BLaER1 treated with 17β-estradiol and CSF1 and Interleukin-3, amounts not matched to agents 10 nM and 100 nM (cell line): ENCODE data around the gene USO1.
"Not testable (repeated sequence)": the region's sequence is repeated elsewhere in the genome, so short reads cannot be mapped to it uniquely, and the experiment has no call there.

Source experiments
- H3K27ac ChIP-seq, 11 experiments: shearing (Covaris generic); formaldehyde crosslinking; 2 replicates each; pipeline ENCODE4 v1.8.1; 2022
- H3K27me3 ChIP-seq, 11 experiments: shearing (Covaris generic); formaldehyde crosslinking; 2 replicates each; pipeline ENCODE4 v1.8.1; 2022
- H3K36me3 ChIP-seq, 11 experiments: shearing (Covaris generic); formaldehyde crosslinking; 2 replicates each; pipeline ENCODE4 v1.8.1; 2022
- H3K4me1 ChIP-seq, 10 experiments: shearing (Covaris generic); formaldehyde crosslinking; 2 replicates each; pipeline ENCODE4 v1.8.1; 2022
- H3K4me2 ChIP-seq, 11 experiments: shearing (Covaris generic); formaldehyde crosslinking; 2 replicates each; pipeline ENCODE4 v1.8.1; 2022
- H3K4me3 ChIP-seq, 10 experiments: shearing (Covaris generic); formaldehyde crosslinking; 2 replicates each; pipeline ENCODE4 v1.8.1; 2022
- H3K9ac ChIP-seq, 11 experiments: shearing (Covaris generic); formaldehyde crosslinking; 2 replicates each; pipeline ENCODE4 v1.8.1; 2022
- H3K9me3 ChIP-seq, 11 experiments: shearing (Covaris generic); formaldehyde crosslinking; replicated peaks in 1 of 11; 2 replicates each; pipeline ENCODE4 v1.8.1; 2022
- H4K20me1 ChIP-seq, 11 experiments: shearing (Covaris generic); formaldehyde crosslinking; 2 replicates each; pipeline ENCODE4 v1.8.1; 2022
- Cebpa-rat ChIP-seq, 11 experiments: shearing (Covaris generic); IDR thresholded peaks; 2 replicates each; pipeline ENCODE4 v1.8.1; 2022

The USO1 gene

GRCh38 chr4:75724066-75724866 is at the start of gene USO1:
TSS of gene USO1 (plus strand) at chr4:75724577. CDS start at chr4:75724820, 243 bp downstream.
- Histone ChIP-seq H3K4me3 (peak within 1 kb of the TSS; percentile 88 to 100 (median 96)), H3K36me3 (peaks cover 0 to 27% (median 12%) of the 10 kb centered on the region in 11 experiments; a peak in 15 of 22 replicates), H3K9ac (peak within 1 kb of the TSS; percentile 87 to 99 (median 95)), H3K27ac (peak within 1 kb of the TSS; percentile 84 to 98 (median 93)), H4K20me1 (peaks cover 0 to 35% (median 13%) of the 10 kb centered on the region in 11 experiments; a peak in 11 of 22 replicates), H3K4me1 (peaks cover 46 to 59% (median 55%) of the 10 kb centered on the region in 10 experiments), H3K4me2 (peak within 1 kb of the TSS; percentile 84 to 98 (median 93)), H3K27me3 (no peaks in the 10 kb centered on the region), H3K9me3 (peaks cover 0 to 8% (median 0%) of the 10 kb centered on the region in 11 experiments; a peak in 2 of 22 replicates)
- no peak for TF ChIP-seq Cebpa-rat (IDR thresholded peaks at IDR 0.05)

DNA sequence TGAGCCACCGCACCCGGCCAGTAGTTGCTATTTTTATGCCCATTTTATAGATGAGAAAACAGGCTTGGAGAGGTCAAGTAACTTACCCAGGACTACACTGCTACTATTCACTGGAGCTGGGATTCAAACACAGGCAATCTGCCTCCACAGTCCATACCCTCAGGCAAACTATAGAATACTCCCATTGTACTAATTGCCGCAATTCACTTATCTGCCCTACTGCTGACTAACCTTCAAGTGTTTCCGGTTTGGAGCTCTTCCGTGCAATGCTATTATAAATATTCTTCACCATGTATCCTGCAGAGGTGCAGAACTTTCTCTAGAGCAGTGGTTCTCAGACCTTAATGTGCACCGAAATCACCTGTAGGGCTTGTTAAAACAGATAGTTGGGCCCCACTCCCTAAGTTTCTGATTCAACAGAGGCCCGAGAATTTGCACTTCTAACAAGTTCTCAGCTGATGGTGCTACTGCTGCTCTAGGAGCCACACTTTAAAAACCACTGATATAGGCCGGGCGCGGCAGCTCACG is 49.3 kb upstream of the USO1 start:
- Histone ChIP-seq H3K27me3 (no peaks in the 10 kb centered on the region), H4K20me1 (peaks cover 20 to 30% (median 24%) of the 10 kb centered on the region in 11 experiments; a peak in 21 of 22 replicates), H3K9ac (no peak overlapping the region), H3K4me1 (peaks cover 23 to 28% (median 25%) of the 10 kb centered on the region in 10 experiments), H3K27ac (no peak overlapping the region), H3K9me3 (no peaks in the 10 kb centered on the region), H3K36me3 (peaks cover 0 to 9% (median under 1%) of the 10 kb centered on the region in 11 experiments; a peak in 5 of 22 replicates), H3K4me3 (no peak overlapping the region), H3K4me2 (no peak overlapping the region)
- TF ChIP-seq Cebpa-rat (IDR thresholded peaks at IDR 0.05), result no peak

DNA sequence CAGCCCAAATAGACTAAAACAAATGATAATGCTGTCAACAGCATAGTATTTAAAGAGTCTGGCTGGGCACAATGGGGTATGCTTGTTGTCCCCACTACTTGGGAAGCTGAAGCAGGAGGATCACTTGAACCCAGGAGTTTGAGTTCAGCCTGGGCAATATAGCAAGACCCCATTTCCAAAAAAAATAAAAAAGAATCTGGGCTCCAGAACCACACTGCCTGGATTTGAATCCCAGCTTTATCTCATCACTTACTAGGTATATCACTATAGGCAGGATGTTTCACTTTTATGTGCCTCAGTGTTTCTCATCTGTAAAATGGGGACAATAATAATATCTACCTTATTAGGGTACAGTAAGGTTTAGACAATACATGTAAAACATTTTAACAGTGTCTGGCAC is 45.9 kb upstream of the USO1 start:
- Histone ChIP-seq H4K20me1 (no peaks in the 10 kb centered on the region), H3K27ac (no peak overlapping the region), H3K27me3 (no peaks in the 10 kb centered on the region), H3K4me2 (no peak overlapping the region), H3K4me1 (peaks cover 7 to 15% (median 8%) of the 10 kb centered on the region in 10 experiments), H3K9ac (no peak overlapping the region), H3K4me3 (no peak overlapping the region), H3K36me3 (peaks cover 0 to 9% (median 0%) of the 10 kb centered on the region in 11 experiments; a peak in 1 of 22 replicates), H3K9me3 (no peaks in the 10 kb centered on the region)
- no peak for TF ChIP-seq Cebpa-rat (IDR thresholded peaks at IDR 0.05)

- Histone ChIP-seq H3K9me3 (no peaks in the 10 kb centered on the region), H3K4me3 (no peak overlapping the region), H3K27me3 (no peaks in the 10 kb centered on the region), H3K4me2 (no peak overlapping the region), H4K20me1 (no peaks in the 10 kb centered on the region), H3K36me3 (peaks cover 0 to 9% (median 0%) of the 10 kb centered on the region in 11 experiments; a peak in 1 of 22 replicates), H3K27ac (no peak overlapping the region), H3K4me1 (peaks cover 4 to 12% (median 5%) of the 10 kb centered on the region in 10 experiments), H3K9ac (no peak overlapping the region)
- no peak for TF ChIP-seq Cebpa-rat (IDR thresholded peaks at IDR 0.05)
Measured at GRCh38 chr4:75678965-75679364, 45.4 kb upstream of the USO1 start.

- no peaks in the 10 kb centered on the region for H3K27me3 ChIP-seq
- no peak overlapping the region for H3K4me3 ChIP-seq
- no peak overlapping the region for H3K27ac ChIP-seq
Measured at GRCh38 chr4:75679876-75680575, 44.4 kb upstream of the USO1 start.

DNA sequence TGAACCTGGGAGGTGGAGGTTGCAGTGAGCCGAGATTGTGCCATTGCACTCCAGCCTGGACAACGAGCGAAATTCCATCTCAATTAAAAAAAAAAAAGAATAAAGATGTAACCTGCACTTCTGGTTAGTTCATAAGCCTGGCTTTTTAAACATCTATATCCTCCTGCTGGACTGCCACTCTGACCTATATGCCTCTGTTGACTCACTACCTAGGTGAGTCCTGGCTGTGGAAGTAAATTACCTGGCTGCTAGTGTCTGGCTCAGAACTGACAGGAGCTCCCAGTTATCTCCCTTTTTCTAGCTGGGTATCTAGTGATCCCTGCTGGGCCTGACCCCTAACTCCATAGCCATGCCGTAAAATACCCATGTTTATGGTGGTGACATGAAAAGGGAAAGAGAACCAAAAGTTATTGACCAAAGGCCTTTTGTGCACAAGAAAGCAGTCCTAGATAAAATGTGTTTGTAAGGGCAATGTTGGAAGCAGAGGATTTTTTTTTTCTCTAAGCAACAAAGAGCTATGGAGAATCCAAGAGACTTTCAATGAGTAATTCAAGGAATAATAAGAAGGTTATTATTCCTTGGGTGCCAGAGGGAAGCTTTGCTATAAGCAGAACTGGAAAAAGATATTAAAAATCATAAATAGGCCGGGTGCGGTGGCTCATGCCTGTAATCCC is 40.8 kb upstream of the USO1 start:
- peaks cover 0 to 24% (median 16%) of the 10 kb centered on the region in 11 experiments; a peak in 14 of 22 replicates for H3K36me3 ChIP-seq
- H3K9ac ChIP-seq, result no peak overlapping the region
- peaks cover 5 to 16% (median 12%) of the 10 kb centered on the region in 10 experiments; a peak in 19 of 20 replicates for H3K4me1 ChIP-seq
- no peaks in the 10 kb centered on the region for H4K20me1 ChIP-seq
- H3K4me3 ChIP-seq, result no peak overlapping the region
- no peak for TF ChIP-seq Cebpa-rat (IDR thresholded peaks at IDR 0.05)
- H3K9me3 ChIP-seq, result peaks cover 15 to 19% (median 18%) of the 10 kb centered on the region in 11 experiments
- H3K27ac ChIP-seq, result no peak overlapping the region
- no peak overlapping the region for H3K4me2 ChIP-seq
- no peaks in the 10 kb centered on the region for H3K27me3 ChIP-seq

More at GRCh38 chr4:75679876-75680575, 44.4 kb upstream of the USO1 start:
- no peak for TF ChIP-seq Cebpa-rat (IDR thresholded peaks at IDR 0.05)
- Histone ChIP-seq H3K9ac (no peak overlapping the region), H3K4me1 (peaks cover 0 to 6% (median 0%) of the 10 kb centered on the region in 10 experiments; a peak in 4 of 20 replicates), H3K36me3 (peaks cover 0 to 9% (median 0%) of the 10 kb centered on the region in 11 experiments; a peak in 1 of 22 replicates), H4K20me1 (no peaks in the 10 kb centered on the region), H3K4me2 (no peak overlapping the region), H3K9me3 (no peaks in the 10 kb centered on the region)

DNA sequence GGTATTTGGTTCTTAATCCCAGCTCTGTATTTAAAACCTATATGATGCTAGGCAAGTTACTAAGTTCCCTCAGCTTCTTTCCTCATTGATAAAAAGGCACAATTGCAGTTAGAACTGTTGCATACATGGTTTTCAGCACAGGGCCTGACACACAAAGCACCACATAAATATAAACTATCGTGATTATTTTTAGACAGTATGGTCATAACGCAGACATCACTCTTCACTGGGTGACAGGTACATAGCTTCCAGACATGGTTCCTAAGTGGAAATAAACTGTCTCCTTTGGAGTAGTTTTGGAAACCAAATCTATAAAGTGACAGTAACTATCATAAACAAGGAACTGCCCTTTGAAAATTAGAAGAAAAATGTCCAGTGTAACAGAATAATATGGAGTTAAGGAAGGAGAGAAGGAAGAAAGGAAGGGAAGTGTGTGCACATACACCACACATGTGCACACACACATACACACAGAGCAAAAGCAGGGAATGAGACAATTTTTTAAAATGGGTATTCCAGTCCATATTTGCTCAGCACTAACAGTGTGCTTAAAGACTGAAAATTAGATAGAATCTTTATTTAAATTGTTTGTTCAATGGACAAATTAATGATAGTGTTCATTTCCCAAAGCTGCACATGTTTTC is 38.7 kb upstream of the USO1 start:
- no peaks in the 10 kb centered on the region for H4K20me1 ChIP-seq
- H3K27me3 ChIP-seq, result no peaks in the 10 kb centered on the region
- H3K36me3 ChIP-seq, result peaks cover 0 to 29% (median 20%) of the 10 kb centered on the region in 11 experiments; a peak in 18 of 22 replicates
- no peak for TF ChIP-seq Cebpa-rat (IDR thresholded peaks at IDR 0.05)
- peaks cover 15 to 21% (median 18%) of the 10 kb centered on the region in 11 experiments for H3K9me3 ChIP-seq
- no peak overlapping the region; a peak in 1 of 22 replicates for H3K27ac ChIP-seq
- H3K9ac ChIP-seq, result no peak overlapping the region
- H3K4me3 ChIP-seq, result no peak overlapping the region
- H3K4me2 ChIP-seq, result no peak overlapping the region
- H3K4me1 ChIP-seq, result peaks cover 5 to 16% (median 12%) of the 10 kb centered on the region in 10 experiments; a peak in 19 of 20 replicates

GRCh38 chr4:75686346-75686745 is 38.0 kb upstream of the USO1 start:
- H4K20me1 ChIP-seq, result no peaks in the 10 kb centered on the region
- H3K27ac ChIP-seq, result no peak overlapping the region
- no peak overlapping the region for H3K4me3 ChIP-seq
- peaks cover 5 to 16% (median 12%) of the 10 kb centered on the region in 10 experiments; a peak in 19 of 20 replicates for H3K4me1 ChIP-seq
- H3K36me3 ChIP-seq, result peaks cover 0 to 34% (median 22%) of the 10 kb centered on the region in 11 experiments; a peak in 18 of 22 replicates
- no peak for TF ChIP-seq Cebpa-rat (IDR thresholded peaks at IDR 0.05)
- no peak overlapping the region for H3K9ac ChIP-seq
- H3K9me3 ChIP-seq, result peaks cover 15 to 21% (median 18%) of the 10 kb centered on the region in 11 experiments
- H3K27me3 ChIP-seq, result no peaks in the 10 kb centered on the region
- H3K4me2 ChIP-seq, result peak overlapping the region in 6 of 11 experiments; percentile 7 to 41 (median 33); a peak in 6 of 22 replicates

DNA sequence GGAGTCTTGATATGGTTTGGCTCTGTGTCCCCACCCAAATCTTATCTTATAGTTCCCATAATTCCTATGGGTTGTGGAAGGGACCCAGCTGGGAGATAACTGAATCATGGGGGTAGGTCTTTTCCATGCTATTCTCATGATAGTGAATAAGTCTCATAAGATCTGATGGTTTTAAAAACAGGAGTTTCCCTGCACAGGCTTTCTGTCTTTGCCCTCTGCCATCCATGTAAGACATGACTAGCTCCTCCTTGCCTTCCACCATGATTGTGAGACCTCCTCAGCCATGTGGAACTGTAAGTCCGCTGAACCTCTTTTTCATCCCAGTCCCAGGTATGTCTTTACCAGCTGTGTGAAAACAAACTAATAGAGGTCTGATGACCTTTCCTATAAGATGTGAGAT is 37.3 kb upstream of the USO1 start:
- not testable (repeated sequence) for H3K9ac ChIP-seq, H3K27me3 ChIP-seq, H4K20me1 ChIP-seq, H3K4me3 ChIP-seq, H3K27ac ChIP-seq
- Histone ChIP-seq H3K36me3 (peaks cover 0 to 42% (median 27%) of the 10 kb centered on the region in 11 experiments; a peak in 18 of 22 replicates), H3K4me2 (peak overlapping the region in 9 of 11 experiments; percentile 10 to 56 (median 37); a peak in 8 of 22 replicates), H3K4me1 (peaks cover 5 to 16% (median 12%) of the 10 kb centered on the region in 10 experiments; a peak in 19 of 20 replicates), H3K9me3 (peaks cover 15 to 21% (median 18%) of the 10 kb centered on the region in 11 experiments)

- H3K4me3 ChIP-seq, H3K27ac ChIP-seq, H3K4me2 ChIP-seq, H4K20me1 ChIP-seq, H3K9ac ChIP-seq, H3K27me3 ChIP-seq: not testable (repeated sequence)
- H3K36me3 ChIP-seq, result peaks cover 0 to 72% (median 52%) of the 10 kb centered on the region in 11 experiments; a peak in 21 of 22 replicates
- H3K4me1 ChIP-seq, result peaks cover 0 to 14% (median under 1%) of the 10 kb centered on the region in 10 experiments; a peak in 7 of 20 replicates
- H3K9me3 ChIP-seq, result peaks cover 14 to 33% (median 22%) of the 10 kb centered on the region in 11 experiments
Measured at GRCh38 chr4:75692066-75692465, 32.3 kb upstream of the USO1 start.
